PC-9 (cell line): Measurements from ENCODE around the gene PPM1A.

Experiments used
- EZH2 ChIP-seq: fragments of 200-600 bp; sonication (generic); IDR thresholded peaks from 2 replicates; pipeline ENCODE4 v1.8.0; 2017; ENCODE audit warnings: antibody characterized with exemption, low read depth
- TF ChIP-seq, protein P1 (sequence below): fragments of 200-600 bp; sonication (generic); conservative IDR thresholded peaks from 2 replicates; pipeline ENCODE4 v1.6.1; 2017; ENCODE audit warnings: mixed run types, antibody characterized with exemption, mild to moderate bottlenecking, moderate library complexity

- TF ChIP-seq, protein P1, sequence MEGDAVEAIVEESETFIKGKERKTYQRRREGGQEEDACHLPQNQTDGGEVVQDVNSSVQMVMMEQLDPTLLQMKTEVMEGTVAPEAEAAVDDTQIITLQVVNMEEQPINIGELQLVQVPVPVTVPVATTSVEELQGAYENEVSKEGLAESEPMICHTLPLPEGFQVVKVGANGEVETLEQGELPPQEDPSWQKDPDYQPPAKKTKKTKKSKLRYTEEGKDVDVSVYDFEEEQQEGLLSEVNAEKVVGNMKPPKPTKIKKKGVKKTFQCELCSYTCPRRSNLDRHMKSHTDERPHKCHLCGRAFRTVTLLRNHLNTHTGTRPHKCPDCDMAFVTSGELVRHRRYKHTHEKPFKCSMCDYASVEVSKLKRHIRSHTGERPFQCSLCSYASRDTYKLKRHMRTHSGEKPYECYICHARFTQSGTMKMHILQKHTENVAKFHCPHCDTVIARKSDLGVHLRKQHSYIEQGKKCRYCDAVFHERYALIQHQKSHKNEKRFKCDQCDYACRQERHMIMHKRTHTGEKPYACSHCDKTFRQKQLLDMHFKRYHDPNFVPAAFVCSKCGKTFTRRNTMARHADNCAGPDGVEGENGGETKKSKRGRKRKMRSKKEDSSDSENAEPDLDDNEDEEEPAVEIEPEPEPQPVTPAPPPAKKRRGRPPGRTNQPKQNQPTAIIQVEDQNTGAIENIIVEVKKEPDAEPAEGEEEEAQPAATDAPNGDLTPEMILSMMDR = no peak
- TF ChIP-seq EZH2 = no peak
Observed at GRCh38 chr14:60327447-60328331, 78.7 kb downstream of the PPM1A start.
